OCI-LY7 (cell line): ENCODE measurements around the gene GEMIN7. TPM values are rescaled to one million over a fixed set of nuclear protein-coding genes. Genes with fewer than 3 reads are reported as not detected.

Experiments
- BruUV-seq: library from RNA; stranded (reverse); fragments of 400-500 nt; replicated peaks from 2 replicates; lab custom pipeline; 2021; lab: Mats Ljungman, UMichigan
- CTCF ChIA-PET: fragments of 300-600 bp; sonication (Branson Sonifier 250); formaldehyde crosslinking; loops from one replicate; lab custom pipeline; 2022; ENCODE audit warnings: antibody characterized with exemption; ENCODE audit not compliant: unreplicated experiment; lab: Charles Lee
- POLR2A ChIA-PET: fragments of 300-600 bp; sonication (Branson Sonifier 250); formaldehyde crosslinking; loops from one replicate; lab custom pipeline; 2022; ENCODE audit warnings: antibody characterized with exemption; lab: Charles Lee
- DNase-seq: peaks from one replicate; pipeline ENCODE4 v3.0.0-alpha.2; 2015; ENCODE audit warnings: low spot score
- H2AFZ ChIP-seq: fragments of 200-600 bp; sonication (generic), shearing (Covaris generic); 2 replicates; pipeline ENCODE4 v1.6.1; 2014; ENCODE audit warnings: mild to moderate bottlenecking, antibody characterized with exemption, low read length, moderate library complexity
- H3K27ac ChIP-seq: fragments of 200-600 bp; sonication (generic); 2 replicates; pipeline ENCODE4 v1.5.1; 2014; ENCODE audit warnings: mixed run types, low read depth, mild to moderate bottlenecking, moderate library complexity, low read length, inconsistent platforms; ENCODE audit not compliant: poor library complexity, severe bottlenecking
- H3K36me3 ChIP-seq: fragments of 200-600 bp; sonication (generic); 2 replicates; pipeline ENCODE4 v1.6.1; 2014; ENCODE audit warnings: mild to moderate bottlenecking, antibody characterized with exemption, low read length, moderate library complexity, mixed read lengths; ENCODE audit not compliant: insufficient read depth
- H3K4me1 ChIP-seq: fragments of 200-600 bp; sonication (generic); 2 replicates; pipeline ENCODE4 v1.5.1; 2014; ENCODE audit warnings: mild to moderate bottlenecking, low read length; ENCODE audit not compliant: insufficient read depth, poor library complexity, severe bottlenecking
- H3K4me2 ChIP-seq: fragments of 200-600 bp; sonication (generic); 2 replicates; pipeline ENCODE4 v1.6.1; 2014; ENCODE audit warnings: mild to moderate bottlenecking, low read length
- H3K4me3 ChIP-seq: fragments of 200-600 bp; sonication (generic); 2 replicates; pipeline ENCODE4 v1.5.1; 2014; ENCODE audit warnings: mild to moderate bottlenecking, low read depth, low read length; ENCODE audit not compliant: poor library complexity, severe bottlenecking
- H3K79me2 ChIP-seq: fragments of 200-600 bp; sonication (generic); 2 replicates; pipeline ENCODE4 v1.6.1; 2016; ENCODE audit warnings: low read depth, mild to moderate bottlenecking, low read length, moderate library complexity, mixed read lengths; ENCODE audit not compliant: insufficient read depth
- H3K9me2 ChIP-seq: fragments of 200-600 bp; sonication (generic); 2 replicates; pipeline ENCODE4 v1.6.1; 2016; ENCODE audit warnings: mild to moderate bottlenecking, low read length, mixed read lengths; ENCODE audit not compliant: insufficient read depth
- H3K9me3 ChIP-seq: fragments of 200-600 bp; sonication (generic); 2 replicates; pipeline ENCODE4 v1.6.1; 2014; ENCODE audit warnings: mild to moderate bottlenecking, mixed run types, low read length, mixed read lengths
- H4K20me1 ChIP-seq: fragments of 200-600 bp; sonication (generic); 2 replicates; pipeline ENCODE4 v1.6.1; 2014; ENCODE audit warnings: mild to moderate bottlenecking, antibody characterized with exemption, low read length, moderate library complexity, mixed read lengths; ENCODE audit not compliant: insufficient read depth
- EZH2phosphoT487 ChIP-seq: fragments of 200-600 bp; sonication (generic); IDR thresholded peaks from 2 replicates; pipeline ENCODE4 v1.6.1; 2018; ENCODE audit warnings: low read depth, borderline replicate concordance, mild to moderate bottlenecking, mixed run types, antibody characterized with exemption, low read length, moderate library complexity, mixed read lengths
- intact Hi-C: fragments of 100-400 bp; cut with micrococcal nuclease; formaldehyde crosslinking; loops from one replicate; pipeline ENCODE4 v1.10.0; 2022; ENCODE audit not compliant: unreplicated experiment
- total RNA-seq, 2 experiments: library from RNA; depleted of rRNA in 1 of 2; stranded (reverse); fragments of >200 nt in 1 of 2; shearing (Covaris generic) in 1 of 2; gene quantifications; 2 replicates each; pipeline ENCODE4 v1.2.3, GENCODE V29; 2014 to 2022
- TF ChIP-seq, protein P1 (sequence below): fragments of 200-600 bp; sonication (generic); conservative IDR thresholded peaks from 2 replicates; pipeline ENCODE4 v1.5.1; 2014; ENCODE audit warnings: mild to moderate bottlenecking, antibody characterized with exemption, low read length, moderate library complexity, mixed read lengths

Gene GEMIN7
- total RNA-seq, 2 experiments from 2014 or later = 46.3 to 60.0 TPM

DNA sequence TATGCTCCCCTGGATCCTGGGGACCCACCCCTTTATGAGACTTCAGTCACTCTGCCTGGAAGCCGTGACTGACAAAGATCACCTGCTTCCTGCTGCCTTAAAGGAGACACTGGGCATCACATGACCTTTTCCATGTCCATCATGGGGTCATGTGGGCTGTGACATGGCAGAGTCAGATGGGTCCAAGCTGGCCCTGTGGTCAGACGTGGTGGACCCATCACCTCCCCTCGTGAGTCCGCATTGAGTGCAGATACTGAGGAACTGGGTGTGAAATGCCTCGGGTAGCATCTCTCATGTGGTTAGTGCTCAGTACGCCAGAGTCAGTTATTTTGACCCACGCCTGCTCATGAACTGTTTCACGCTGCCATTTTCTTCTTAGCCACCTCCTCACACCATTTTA, 54.6 kb downstream of the GEMIN7 start:
- Histone ChIP-seq H4K20me1 (no peaks in the 10 kb centered on the region), H3K79me2 (peaks cover 37% of the 10 kb centered on the region), H2AFZ (no peak overlapping the region), H3K4me1 (peaks cover 83% of the 10 kb centered on the region), H3K36me3 (peaks cover 11% of the 10 kb centered on the region; the same call in 1 of the 2 replicates), H3K4me3 (no peak overlapping the region), H3K9me3 (no peaks in the 10 kb centered on the region), H3K4me2 (peak overlapping the region; percentile 79), H3K9me2 (no peaks in the 10 kb centered on the region), H3K27ac (peak overlapping the region; percentile 98)
- TF ChIP-seq EZH2phosphoT487 = no peak
- intact Hi-C loops = no loop called here
- DNase-seq = no peak
- ChIA-PET POLR2A (no interaction called here), CTCF (no interaction called here)
- BruUV-seq = no TSS peak

DNA sequence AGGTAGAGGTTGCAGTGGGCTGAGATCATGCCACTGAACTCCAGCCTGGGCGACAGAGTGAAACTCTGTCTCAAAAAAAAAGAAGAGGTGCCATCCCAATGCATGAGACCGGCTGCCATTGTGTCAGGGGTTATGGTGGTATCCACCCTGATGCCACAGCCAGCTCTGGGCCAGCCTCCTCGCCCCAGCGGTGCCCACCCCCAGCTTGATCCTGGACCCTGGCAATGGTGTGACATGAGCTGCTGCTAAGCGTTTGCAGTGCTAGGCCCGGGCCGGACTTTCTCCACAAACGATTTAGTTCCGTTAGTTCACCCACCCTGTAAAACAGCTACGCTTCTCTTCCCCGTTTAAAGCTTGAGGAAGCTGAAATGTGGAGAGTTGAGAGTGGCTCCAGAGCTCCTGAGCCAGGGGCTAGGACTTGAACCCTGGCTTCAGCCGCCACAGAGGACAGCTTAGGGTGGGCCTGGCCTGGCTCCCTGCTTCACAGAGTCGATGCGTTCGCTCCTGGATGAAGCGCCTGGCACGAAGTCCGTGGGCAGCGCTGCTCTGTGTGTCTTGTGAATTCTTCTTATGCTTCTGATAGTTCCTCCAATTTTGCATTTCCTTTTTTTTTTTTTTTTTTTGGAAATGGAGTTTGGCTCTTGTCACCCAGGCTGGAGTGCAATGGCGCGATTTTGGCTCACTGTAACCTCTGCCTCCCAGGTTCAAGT, 56.3 kb downstream of the GEMIN7 start:
- intact Hi-C loops = loop anchor here (5.0 kb wide), 1 partner anchor 138 kb away; no protein-coding TSS in a partner anchor
- Histone ChIP-seq H3K79me2 (peaks cover 51% of the 10 kb centered on the region), H3K9me2 (no peaks in the 10 kb centered on the region), H2AFZ (no peak overlapping the region), H4K20me1 (no peaks in the 10 kb centered on the region), H3K4me3 (peak overlapping the region; percentile 40), H3K4me2 (peak overlapping the region; percentile 79), H3K36me3 (peaks cover 16% of the 10 kb centered on the region; the same call in 1 of the 2 replicates), H3K27ac (peak overlapping the region; percentile 98), H3K4me1 (peaks cover 89% of the 10 kb centered on the region), H3K9me3 (no peaks in the 10 kb centered on the region)
- CTCF ChIA-PET = interaction anchor here (0.6 kb wide), 2 partner anchors 44 to 245 kb away, joined by 3 to 5 read pairs; no protein-coding TSS in a partner anchor
- DNase-seq = no peak
- BruUV-seq = no TSS peak
- POLR2A ChIA-PET = interaction anchor here (0.6 to 1.8 kb wide), 2 partner anchors 44 to 290 kb away, joined by 3 to 5 read pairs; no protein-coding TSS in a partner anchor
- no peak for TF ChIP-seq EZH2phosphoT487
- TF ChIP-seq, protein P1, sequence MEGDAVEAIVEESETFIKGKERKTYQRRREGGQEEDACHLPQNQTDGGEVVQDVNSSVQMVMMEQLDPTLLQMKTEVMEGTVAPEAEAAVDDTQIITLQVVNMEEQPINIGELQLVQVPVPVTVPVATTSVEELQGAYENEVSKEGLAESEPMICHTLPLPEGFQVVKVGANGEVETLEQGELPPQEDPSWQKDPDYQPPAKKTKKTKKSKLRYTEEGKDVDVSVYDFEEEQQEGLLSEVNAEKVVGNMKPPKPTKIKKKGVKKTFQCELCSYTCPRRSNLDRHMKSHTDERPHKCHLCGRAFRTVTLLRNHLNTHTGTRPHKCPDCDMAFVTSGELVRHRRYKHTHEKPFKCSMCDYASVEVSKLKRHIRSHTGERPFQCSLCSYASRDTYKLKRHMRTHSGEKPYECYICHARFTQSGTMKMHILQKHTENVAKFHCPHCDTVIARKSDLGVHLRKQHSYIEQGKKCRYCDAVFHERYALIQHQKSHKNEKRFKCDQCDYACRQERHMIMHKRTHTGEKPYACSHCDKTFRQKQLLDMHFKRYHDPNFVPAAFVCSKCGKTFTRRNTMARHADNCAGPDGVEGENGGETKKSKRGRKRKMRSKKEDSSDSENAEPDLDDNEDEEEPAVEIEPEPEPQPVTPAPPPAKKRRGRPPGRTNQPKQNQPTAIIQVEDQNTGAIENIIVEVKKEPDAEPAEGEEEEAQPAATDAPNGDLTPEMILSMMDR = no peak

DNA sequence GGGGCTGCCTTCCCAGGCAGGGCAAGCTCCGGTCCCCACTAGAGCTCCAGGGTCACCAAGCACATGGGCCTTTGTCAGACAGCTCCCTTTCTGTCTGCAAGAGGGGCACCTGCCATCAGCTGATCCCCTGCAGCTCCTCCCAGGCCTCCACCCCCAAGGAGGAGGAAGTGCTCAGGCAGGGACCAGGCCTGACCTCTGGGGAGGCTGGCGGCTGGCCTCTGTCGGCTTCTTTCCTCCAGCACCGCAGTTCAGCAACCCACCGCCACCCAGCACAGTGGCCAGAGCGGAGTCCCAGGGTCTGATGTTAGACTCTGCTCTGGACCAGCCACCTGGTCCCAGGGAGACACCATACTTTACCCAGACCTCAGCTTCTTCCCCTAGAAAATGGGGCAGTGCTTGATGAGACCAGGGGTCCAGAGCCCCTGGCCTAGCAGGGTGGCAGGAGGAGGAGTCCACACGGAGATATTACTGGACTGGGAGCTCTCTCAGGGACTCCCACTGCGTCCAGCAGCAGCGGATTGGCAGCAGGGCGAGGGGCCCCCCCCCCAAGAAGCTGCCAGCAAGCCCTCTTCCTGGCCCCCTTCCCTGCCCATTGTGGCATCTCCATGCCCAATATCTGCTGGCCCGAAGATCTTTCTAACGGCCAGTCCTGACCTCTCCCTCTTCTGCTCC, 57.6 kb downstream of the GEMIN7 start:
- peak overlapping the region; percentile 61 for H3K4me3 ChIP-seq
- no peak overlapping the region for H2AFZ ChIP-seq
- CTCF ChIA-PET = interaction anchor here (1.5 kb wide), 1 partner anchor 10 kb away, joined by 8 read pairs; no protein-coding TSS in a partner anchor
- H3K9me3 ChIP-seq = no peaks in the 10 kb centered on the region
- POLR2A ChIA-PET = interaction anchor here (0.7 to 2.1 kb wide), 7 partner anchors 9 to 384 kb away, joined by 3 to 15 read pairs (median 4); partner anchors contain the start of genes BLOC1S3, PPP1R37 and TRAPPC6A
- TF ChIP-seq EZH2phosphoT487 = no peak
- TF ChIP-seq, protein P1 = no peak
- H3K27ac ChIP-seq = peak overlapping the region; percentile 98
- DNase-seq = peak; percentile 76
- peaks cover 51% of the 10 kb centered on the region for H3K79me2 ChIP-seq
- H3K36me3 ChIP-seq = peaks cover 25% of the 10 kb centered on the region; the same call in 1 of the 2 replicates
- no peaks in the 10 kb centered on the region for H3K9me2 ChIP-seq
- no TSS peak for BruUV-seq
- peaks cover 76% of the 10 kb centered on the region for H3K4me1 ChIP-seq
- intact Hi-C loops = loop anchor here (1.0 to 5.0 kb wide), 3 partner anchors 42 to 139 kb away; partner anchors contain the start of genes BLOC1S3 and TRAPPC6A
- no peaks in the 10 kb centered on the region for H4K20me1 ChIP-seq
- peak overlapping the region; percentile 79 for H3K4me2 ChIP-seq
